ENCODE data around the gene TAS1R2.

GRCh38 chr1:18811733-18812452, 47.6 kb downstream of the TAS1R2 start:
- TF ChIP-seq, protein P1, sequence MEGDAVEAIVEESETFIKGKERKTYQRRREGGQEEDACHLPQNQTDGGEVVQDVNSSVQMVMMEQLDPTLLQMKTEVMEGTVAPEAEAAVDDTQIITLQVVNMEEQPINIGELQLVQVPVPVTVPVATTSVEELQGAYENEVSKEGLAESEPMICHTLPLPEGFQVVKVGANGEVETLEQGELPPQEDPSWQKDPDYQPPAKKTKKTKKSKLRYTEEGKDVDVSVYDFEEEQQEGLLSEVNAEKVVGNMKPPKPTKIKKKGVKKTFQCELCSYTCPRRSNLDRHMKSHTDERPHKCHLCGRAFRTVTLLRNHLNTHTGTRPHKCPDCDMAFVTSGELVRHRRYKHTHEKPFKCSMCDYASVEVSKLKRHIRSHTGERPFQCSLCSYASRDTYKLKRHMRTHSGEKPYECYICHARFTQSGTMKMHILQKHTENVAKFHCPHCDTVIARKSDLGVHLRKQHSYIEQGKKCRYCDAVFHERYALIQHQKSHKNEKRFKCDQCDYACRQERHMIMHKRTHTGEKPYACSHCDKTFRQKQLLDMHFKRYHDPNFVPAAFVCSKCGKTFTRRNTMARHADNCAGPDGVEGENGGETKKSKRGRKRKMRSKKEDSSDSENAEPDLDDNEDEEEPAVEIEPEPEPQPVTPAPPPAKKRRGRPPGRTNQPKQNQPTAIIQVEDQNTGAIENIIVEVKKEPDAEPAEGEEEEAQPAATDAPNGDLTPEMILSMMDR (IDR thresholded peaks at IDR 0.05): no peak
- TF ChIP-seq POLR2AphosphoS5 (IDR thresholded peaks at IDR 0.05; ENCODE audit: insufficient read depth in 1 of 2, low read depth in 1 of 2) (no peak), POLR2A (IDR thresholded peaks at IDR 0.05) (no peak)
